PC-9 (cell line): ENCODE measurements around the gene FAM151B.

Experiments used
- CTCF ChIP-seq: fragments of 200-600 bp; sonication (generic); conservative IDR thresholded peaks from 2 replicates; pipeline ENCODE4 v1.6.1; 2017; ENCODE audit warnings: mixed run types, antibody characterized with exemption, mild to moderate bottlenecking, moderate library complexity
- EZH2 ChIP-seq: fragments of 200-600 bp; sonication (generic); IDR thresholded peaks from 2 replicates; pipeline ENCODE4 v1.8.0; 2017; ENCODE audit warnings: antibody characterized with exemption, low read depth

GRCh38 chr5:80474929-80475328 lies 13.0 kb upstream of the FAM151B start:
- TF ChIP-seq EZH2 (no peak), CTCF (no peak)
